Hematopoietic multipotent progenitor cell treated with erythropoietin and hydrocortisone succinate and interleukin-3 and kit ligand, for 4 days (in vitro differentiated cells): ENCODE results near the gene NR3C1.

Source experiments
- DNase-seq: peaks from one replicate; pipeline ENCODE4 v3.0.0-alpha.2; 2015

The NR3C1 gene

GRCh38 chr5:143418140-143418866 is 14.8 kb upstream of the NR3C1 start:
- peak; percentile 29 for DNase-seq

GRCh38 chr5:143417503-143418139 is 14.1 kb upstream of the NR3C1 start:
- no peak for DNase-seq

GRCh38 chr5:143416411-143416810 is 12.9 kb upstream of the NR3C1 start:
- DNase-seq, result no peak

- DNase-seq, result no peak
Measured at GRCh38 chr5:143413958-143414669, 10.6 kb upstream of the NR3C1 start.

GRCh38 chr5:143412661-143413342 is 9.3 kb upstream of the NR3C1 start:
- no peak for DNase-seq

GRCh38 chr5:143409926-143410325 is 6.4 kb upstream of the NR3C1 start:
- DNase-seq, result peak; percentile 60

GRCh38 chr5:143406408-143406807 is 2.9 kb upstream of the NR3C1 start:
- DNase-seq, result no peak

GRCh38 chr5:143405849-143406098 is 2.3 kb upstream of the NR3C1 start:
- no peak for DNase-seq

GRCh38 chr5:143405063-143405848 is 1.8 kb upstream of the NR3C1 start:
- peak; percentile 90 for DNase-seq

GRCh38 chr5:143404416-143405062 is 1.1 kb upstream of the NR3C1 start:
- peak; percentile 94 for DNase-seq

GRCh38 chr5:143403334-143403592 is 223 bp downstream of the NR3C1 start:
- DNase-seq, result no peak

- DNase-seq, result peak; percentile 84
Measured at GRCh38 chr5:143402553-143403333, 743 bp downstream of the NR3C1 start.

- peak; percentile 20 for DNase-seq
Measured at GRCh38 chr5:143402017-143402552, 1.4 kb downstream of the NR3C1 start.

GRCh38 chr5:143401227-143402016 is 2.1 kb downstream of the NR3C1 start:
- no peak for DNase-seq

GRCh38 chr5:143400541-143401226 is 2.8 kb downstream of the NR3C1 start:
- no peak for DNase-seq

- no peak for DNase-seq
Measured at GRCh38 chr5:143399616-143400540, 3.6 kb downstream of the NR3C1 start.

GRCh38 chr5:143398451-143399237 is 4.8 kb downstream of the NR3C1 start:
- DNase-seq, result peak; percentile 15

GRCh38 chr5:143398053-143398355 is 5.5 kb downstream of the NR3C1 start:
- no peak for DNase-seq
